HG03175 (cell line): Measurements from ENCODE around the gene KIRREL1.

ENCODE experiments used
- ATAC-seq: cut with Tn5 transposase; IDR thresholded peaks from one replicate; pipeline ENCODE4 v1.9.1; 2021; ENCODE audit warnings: mild to moderate bottlenecking, moderate library complexity; ENCODE audit not compliant: unreplicated experiment

KIRREL1 gene

GRCh38 chr1:157971769-157972168 is 21.7 kb upstream of the KIRREL1 start:
- ATAC-seq, result no peak

GRCh38 chr1:157975228-157975950 is 18.1 kb upstream of the KIRREL1 start:
- ATAC-seq, result no peak

GRCh38 chr1:157976888-157977287 is 16.6 kb upstream of the KIRREL1 start:
- ATAC-seq, result no peak

GRCh38 chr1:157978586-157979403 is 14.7 kb upstream of the KIRREL1 start:
- no peak for ATAC-seq

- no peak for ATAC-seq
Measured at GRCh38 chr1:157982136-157982535, 11.3 kb upstream of the KIRREL1 start.

GRCh38 chr1:157983787-157984186 is 9.7 kb upstream of the KIRREL1 start:
- no peak for ATAC-seq

- ATAC-seq, result no peak
Measured at GRCh38 chr1:157984469-157984868, 9.0 kb upstream of the KIRREL1 start.

- no peak for ATAC-seq
Measured at GRCh38 chr1:157985473-157985872, 8.0 kb upstream of the KIRREL1 start.

- ATAC-seq, result no peak
Measured at GRCh38 chr1:157988002-157988401, 5.4 kb upstream of the KIRREL1 start.

- no peak for ATAC-seq
Measured at GRCh38 chr1:157992031-157992832, 1.2 kb upstream of the KIRREL1 start.

GRCh38 chr1:157992833-157993146 is 655 bp upstream of the KIRREL1 start:
- ATAC-seq, result no peak

- ATAC-seq, result no peak
Measured at GRCh38 chr1:157993918-157994605, 617 bp downstream of the KIRREL1 start.

GRCh38 chr1:157994704-157995582 is 1.5 kb downstream of the KIRREL1 start:
- no peak for ATAC-seq

GRCh38 chr1:157995583-157996169 is 2.2 kb downstream of the KIRREL1 start:
- no peak for ATAC-seq

GRCh38 chr1:157996433-157996832 is 3.0 kb downstream of the KIRREL1 start:
- no peak for ATAC-seq

- no peak for ATAC-seq
Measured at GRCh38 chr1:158000507-158000906, 7.1 kb downstream of the KIRREL1 start.

GRCh38 chr1:158002022-158002630 is 8.7 kb downstream of the KIRREL1 start:
- ATAC-seq, result no peak

GRCh38 chr1:158002631-158003405 is 9.4 kb downstream of the KIRREL1 start:
- no peak for ATAC-seq
